ENCODE data around the gene MEGF11.
A peak's percentile ranks its signal among the peaks of the same experiment; 100 is the strongest.

The MEGF11 gene

DNA sequence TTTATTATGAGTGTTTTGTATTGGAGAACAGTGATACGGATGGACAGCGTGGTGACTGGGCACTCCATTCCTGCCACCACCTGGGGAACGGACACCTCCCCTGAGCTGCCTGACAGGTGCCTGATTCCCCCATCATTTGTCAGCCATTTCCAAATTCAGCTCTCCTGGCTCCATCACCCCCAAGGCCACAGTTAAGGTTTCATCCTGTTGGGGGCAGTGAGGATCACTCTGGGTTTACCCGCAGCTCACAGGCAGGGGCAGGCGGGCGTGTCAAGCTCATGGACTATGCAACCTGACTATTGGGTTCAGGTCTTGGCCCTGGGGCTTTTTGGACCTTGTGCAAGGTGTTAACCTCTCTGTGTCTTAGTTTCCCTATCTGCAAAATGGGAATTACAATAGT is 307.9 kb downstream of the MEGF11 start:
- no peak overlapping the region for H2AFZ ChIP-seq (ENCODE audit: low read length)
- H3K27ac ChIP-seq (ENCODE audit: low read depth, low read length, poor library complexity, severe bottlenecking), result no peak overlapping the region
- H3F3A ChIP-seq (ENCODE audit: insufficient read depth, low read length), result no peaks in the 10 kb centered on the region
- H3K36me3 ChIP-seq (ENCODE audit: insufficient read depth, low read length), result peaks cover 4% of the 10 kb centered on the region; the same call in 1 of the 2 replicates
- no peaks in the 10 kb centered on the region for H3K79me2 ChIP-seq (ENCODE audit: insufficient read depth, low read length)
- TF ChIP-seq EZH2 (IDR thresholded peaks at IDR 0.05; ENCODE audit: borderline replicate concordance, low read length), result no peak
- TF ChIP-seq, protein P1, sequence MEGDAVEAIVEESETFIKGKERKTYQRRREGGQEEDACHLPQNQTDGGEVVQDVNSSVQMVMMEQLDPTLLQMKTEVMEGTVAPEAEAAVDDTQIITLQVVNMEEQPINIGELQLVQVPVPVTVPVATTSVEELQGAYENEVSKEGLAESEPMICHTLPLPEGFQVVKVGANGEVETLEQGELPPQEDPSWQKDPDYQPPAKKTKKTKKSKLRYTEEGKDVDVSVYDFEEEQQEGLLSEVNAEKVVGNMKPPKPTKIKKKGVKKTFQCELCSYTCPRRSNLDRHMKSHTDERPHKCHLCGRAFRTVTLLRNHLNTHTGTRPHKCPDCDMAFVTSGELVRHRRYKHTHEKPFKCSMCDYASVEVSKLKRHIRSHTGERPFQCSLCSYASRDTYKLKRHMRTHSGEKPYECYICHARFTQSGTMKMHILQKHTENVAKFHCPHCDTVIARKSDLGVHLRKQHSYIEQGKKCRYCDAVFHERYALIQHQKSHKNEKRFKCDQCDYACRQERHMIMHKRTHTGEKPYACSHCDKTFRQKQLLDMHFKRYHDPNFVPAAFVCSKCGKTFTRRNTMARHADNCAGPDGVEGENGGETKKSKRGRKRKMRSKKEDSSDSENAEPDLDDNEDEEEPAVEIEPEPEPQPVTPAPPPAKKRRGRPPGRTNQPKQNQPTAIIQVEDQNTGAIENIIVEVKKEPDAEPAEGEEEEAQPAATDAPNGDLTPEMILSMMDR (IDR thresholded peaks at IDR 0.05; ENCODE audit: low read length), result peak; percentile 43; the same call in 1 of the 2 replicates
- no peak overlapping the region for H3K4me2 ChIP-seq (ENCODE audit: low read length)
- H3K9ac ChIP-seq (ENCODE audit: low read length), result no peak overlapping the region
- no peaks in the 10 kb centered on the region for H3K4me1 ChIP-seq (ENCODE audit: insufficient read depth, low read length, severe bottlenecking)
- H3K9me2 ChIP-seq (ENCODE audit: low read depth, low read length), result no peaks in the 10 kb centered on the region
- no peaks in the 10 kb centered on the region for H3K9me3 ChIP-seq (ENCODE audit: low read length)
- H4K20me1 ChIP-seq (ENCODE audit: insufficient read depth, low read length), result no peaks in the 10 kb centered on the region
- H3K4me3 ChIP-seq (ENCODE audit: low read depth, low read length, poor library complexity, severe bottlenecking), result no peak overlapping the region
- H3K27me3 ChIP-seq (ENCODE audit: insufficient read depth, low read length), result no peaks in the 10 kb centered on the region

DNA sequence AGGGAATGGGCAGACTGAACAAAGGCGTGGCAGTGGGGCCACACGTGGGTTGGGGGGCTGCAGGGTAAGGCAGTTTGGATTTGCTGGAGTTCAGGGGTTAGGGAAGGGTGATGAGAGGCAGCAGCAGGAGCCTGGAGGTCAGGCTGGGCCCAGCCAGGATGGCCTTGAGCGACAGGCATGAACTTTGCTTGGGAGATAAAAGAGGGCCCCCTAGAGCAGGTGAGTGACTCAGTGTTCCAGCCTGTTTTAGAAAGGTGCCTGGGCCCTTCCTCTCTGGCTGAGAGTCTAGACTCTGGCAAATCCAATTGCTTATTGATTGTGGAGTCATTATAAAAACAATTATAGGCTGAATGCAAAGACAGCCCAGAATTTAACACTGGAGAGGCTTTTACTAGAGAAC is 309.1 kb downstream of the MEGF11 start:
- no peaks in the 10 kb centered on the region for H3K9me2 ChIP-seq (ENCODE audit: low read depth, low read length)
- H3K9me3 ChIP-seq (ENCODE audit: low read length), result no peaks in the 10 kb centered on the region
- no peaks in the 10 kb centered on the region for H4K20me1 ChIP-seq (ENCODE audit: insufficient read depth, low read length)
- no peaks in the 10 kb centered on the region for H3K4me1 ChIP-seq (ENCODE audit: insufficient read depth, low read length, severe bottlenecking)
- no peaks in the 10 kb centered on the region for H3F3A ChIP-seq (ENCODE audit: insufficient read depth, low read length)
- no peak overlapping the region for H2AFZ ChIP-seq (ENCODE audit: low read length)
- H3K27me3 ChIP-seq (ENCODE audit: insufficient read depth, low read length), result no peaks in the 10 kb centered on the region
- no peak for TF ChIP-seq EZH2 (IDR thresholded peaks at IDR 0.05; ENCODE audit: borderline replicate concordance, low read length)
- TF ChIP-seq, protein P1 (IDR thresholded peaks at IDR 0.05; ENCODE audit: low read length), result no peak
- no peak overlapping the region for H3K4me2 ChIP-seq (ENCODE audit: low read length)
- no peak overlapping the region for H3K4me3 ChIP-seq (ENCODE audit: low read depth, low read length, poor library complexity, severe bottlenecking)
- no peak overlapping the region for H3K27ac ChIP-seq (ENCODE audit: low read depth, low read length, poor library complexity, severe bottlenecking)
- H3K79me2 ChIP-seq (ENCODE audit: insufficient read depth, low read length), result no peaks in the 10 kb centered on the region
- H3K9ac ChIP-seq (ENCODE audit: low read length), result no peak overlapping the region
- H3K36me3 ChIP-seq (ENCODE audit: insufficient read depth, low read length), result peaks cover 7% of the 10 kb centered on the region; the same call in 1 of the 2 replicates

DNA sequence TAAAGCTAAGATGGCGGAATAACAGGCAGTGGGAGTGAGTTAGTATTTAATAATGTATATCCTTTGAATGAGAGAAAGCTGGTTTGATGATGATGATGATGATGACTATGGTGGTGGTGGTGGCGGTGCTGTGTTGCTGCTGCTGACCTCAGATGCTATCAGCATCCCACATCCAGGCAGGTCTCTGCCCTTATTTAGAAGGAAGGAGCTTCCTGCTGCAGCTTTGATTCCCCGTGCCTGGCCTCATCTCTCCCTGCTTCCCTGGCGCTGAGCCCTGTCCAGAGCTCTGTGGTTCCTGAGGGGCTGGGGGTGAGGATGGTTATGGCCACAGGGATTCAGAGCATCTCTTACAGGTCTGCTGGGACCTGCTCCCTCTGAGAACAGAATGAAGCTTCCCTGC is 311.1 kb downstream of the MEGF11 start:
- no peak overlapping the region for H2AFZ ChIP-seq (ENCODE audit: low read length)
- no peaks in the 10 kb centered on the region for H3K9me2 ChIP-seq (ENCODE audit: low read depth, low read length)
- TF ChIP-seq, protein P1 (IDR thresholded peaks at IDR 0.05; ENCODE audit: low read length), result no peak
- no peak for TF ChIP-seq EZH2 (IDR thresholded peaks at IDR 0.05; ENCODE audit: borderline replicate concordance, low read length)
- no peaks in the 10 kb centered on the region for H3F3A ChIP-seq (ENCODE audit: insufficient read depth, low read length)
- H3K4me2 ChIP-seq (ENCODE audit: low read length), result no peak overlapping the region
- H3K9ac ChIP-seq (ENCODE audit: low read length), result no peak overlapping the region
- no peaks in the 10 kb centered on the region for H3K79me2 ChIP-seq (ENCODE audit: insufficient read depth, low read length)
- H3K36me3 ChIP-seq (ENCODE audit: insufficient read depth, low read length), result peaks cover 7% of the 10 kb centered on the region; the same call in 1 of the 2 replicates
- H3K27me3 ChIP-seq (ENCODE audit: insufficient read depth, low read length), result no peaks in the 10 kb centered on the region
- no peaks in the 10 kb centered on the region for H3K9me3 ChIP-seq (ENCODE audit: low read length)
- H3K4me3 ChIP-seq (ENCODE audit: low read depth, low read length, poor library complexity, severe bottlenecking), result no peak overlapping the region
- no peaks in the 10 kb centered on the region for H4K20me1 ChIP-seq (ENCODE audit: insufficient read depth, low read length)
- no peak overlapping the region for H3K27ac ChIP-seq (ENCODE audit: low read depth, low read length, poor library complexity, severe bottlenecking)
- H3K4me1 ChIP-seq (ENCODE audit: insufficient read depth, low read length, severe bottlenecking), result no peaks in the 10 kb centered on the region
